ENCODE results near the gene THAP2.

THAP2 gene

DNA sequence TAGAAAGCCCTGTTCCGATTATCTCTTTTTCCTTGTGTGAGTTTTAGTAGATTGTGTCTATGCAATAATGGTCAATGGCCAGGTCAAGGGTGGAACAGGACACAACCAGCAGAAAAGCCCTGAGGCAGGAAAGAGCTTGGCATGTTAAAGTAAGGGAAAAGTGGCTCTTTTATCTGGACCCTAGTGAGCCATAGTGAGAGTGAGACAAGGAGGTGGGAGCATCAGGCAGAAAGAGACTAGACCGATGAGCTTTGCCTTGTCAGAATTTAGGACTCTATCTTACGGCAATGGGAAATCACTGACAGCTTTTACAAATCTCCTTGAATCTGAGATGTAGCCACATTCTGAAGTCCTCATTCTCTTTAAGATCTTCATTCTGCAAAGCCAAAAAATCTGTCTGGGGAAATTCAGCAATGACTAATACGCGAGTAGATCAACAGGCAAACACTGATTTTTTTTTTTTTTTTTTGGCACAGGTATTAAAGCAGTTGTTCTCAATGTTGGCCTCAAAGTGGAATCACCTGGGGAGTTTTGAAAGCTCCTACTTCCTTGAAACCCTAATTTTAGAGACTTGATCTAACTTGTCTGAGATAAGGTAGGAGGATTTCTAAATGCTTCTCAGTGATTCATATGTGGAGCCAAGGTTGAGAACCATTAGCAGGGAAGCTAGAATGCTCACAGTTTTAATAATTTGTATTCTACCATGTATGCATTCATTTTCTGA is 55.7 kb downstream of the THAP2 start:
- Histone ChIP-seq H3K56ac (ENCODE audit: low read length) (no peak overlapping the region), H3K18ac (ENCODE audit: low read length) (no peak overlapping the region), H2BK5ac (ENCODE audit: low read length) (no peak overlapping the region), H3K79me1 (ENCODE audit: low read length) (no peaks in the 10 kb centered on the region), H3K27me3 (ENCODE audit: insufficient read depth, low read length, poor library complexity) (no peaks in the 10 kb centered on the region), H3K23ac (ENCODE audit: low read length) (no peak overlapping the region), H3K4me1 (ENCODE audit: control insufficient read depth, low read depth, low read length) (no peaks in the 10 kb centered on the region), H4K5ac (ENCODE audit: low read length) (no peak overlapping the region), H2BK120ac (ENCODE audit: low read depth, low read length) (no peak overlapping the region), H3K4me2 (ENCODE audit: low read length) (no peak overlapping the region), H2AK5ac (ENCODE audit: low read length) (no peak overlapping the region), H4K8ac (ENCODE audit: low read depth, low read length) (no peak overlapping the region), H3K9ac (ENCODE audit: low read length) (no peak overlapping the region), H3K36me3 (ENCODE audit: control insufficient read depth, insufficient read depth, low read length) (no peaks in the 10 kb centered on the region), H3K4ac (ENCODE audit: low read depth, low read length) (no peak overlapping the region), H3K4me3 (ENCODE audit: low read length) (no peak overlapping the region), H3K27ac (ENCODE audit: low read depth, low read length) (no peak overlapping the region), H3K79me2 (ENCODE audit: control insufficient read depth, insufficient read depth, low read length) (no peaks in the 10 kb centered on the region), H2BK15ac (replicated peaks; ENCODE audit: low read depth) (no peak overlapping the region)
- no peak for DNase-seq
- WGBS (ENCODE audit: extremely low coverage, insufficient coverage, low lambda C conversion rate) = no CpG with 5 or more reads among the region's 5 CpGs

DNA sequence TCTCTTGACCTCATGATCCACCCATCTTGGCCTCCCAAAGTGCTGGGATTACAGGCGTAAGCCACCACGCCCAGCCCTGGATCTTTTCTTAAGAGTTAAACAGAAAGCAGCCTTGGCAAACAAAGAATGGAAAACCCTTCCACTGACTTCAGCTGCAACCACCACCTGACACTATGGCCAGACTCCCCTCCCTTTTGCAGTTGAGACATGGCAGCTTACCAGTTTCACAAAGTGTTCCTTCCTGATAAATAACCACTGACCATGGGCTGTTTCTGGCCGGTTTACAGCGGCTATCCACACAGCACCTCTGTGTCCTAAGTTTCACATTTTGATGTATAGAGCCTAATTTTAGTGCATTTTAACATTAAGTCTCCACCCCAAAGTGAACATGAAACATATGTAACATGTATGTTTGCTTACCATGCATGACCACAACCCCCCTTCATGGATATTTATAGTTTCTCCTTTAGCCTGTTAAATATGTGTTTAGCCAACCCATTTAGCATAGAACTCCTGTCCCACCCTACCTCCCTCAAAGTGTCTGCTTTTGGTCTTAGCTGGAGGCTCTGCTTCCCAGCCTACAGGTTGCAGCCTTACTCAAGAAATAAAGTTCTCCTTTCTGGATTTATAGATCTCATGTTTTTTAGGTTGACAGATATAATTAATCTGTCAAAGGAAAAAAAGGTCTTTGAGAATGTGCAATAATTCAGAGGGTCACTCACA is 57.8 kb downstream of the THAP2 start:
- Histone ChIP-seq H3K23ac (ENCODE audit: low read length) (no peak overlapping the region), H4K8ac (ENCODE audit: low read depth, low read length) (no peak overlapping the region), H2BK120ac (ENCODE audit: low read depth, low read length) (no peak overlapping the region), H3K4ac (ENCODE audit: low read depth, low read length) (no peak overlapping the region), H3K18ac (ENCODE audit: low read length) (no peak overlapping the region), H3K79me2 (ENCODE audit: control insufficient read depth, insufficient read depth, low read length) (no peaks in the 10 kb centered on the region), H2BK15ac (replicated peaks; ENCODE audit: low read depth) (no peak overlapping the region), H3K4me2 (ENCODE audit: low read length) (no peak overlapping the region), H3K56ac (ENCODE audit: low read length) (no peak overlapping the region), H3K79me1 (ENCODE audit: low read length) (no peaks in the 10 kb centered on the region), H3K27me3 (ENCODE audit: insufficient read depth, low read length, poor library complexity) (no peaks in the 10 kb centered on the region), H2AK5ac (ENCODE audit: low read length) (no peak overlapping the region), H4K5ac (ENCODE audit: low read length) (no peak overlapping the region), H3K4me3 (ENCODE audit: low read length) (no peak overlapping the region), H3K36me3 (ENCODE audit: control insufficient read depth, insufficient read depth, low read length) (no peaks in the 10 kb centered on the region), H2BK5ac (ENCODE audit: low read length) (no peak overlapping the region), H3K27ac (ENCODE audit: low read depth, low read length) (no peak overlapping the region), H3K9ac (ENCODE audit: low read length) (no peak overlapping the region), H3K4me1 (ENCODE audit: control insufficient read depth, low read depth, low read length) (no peaks in the 10 kb centered on the region)
- no CpG with 5 or more reads among the region's 4 CpGs for WGBS (ENCODE audit: extremely low coverage, insufficient coverage, low lambda C conversion rate)
- DNase-seq = no peak

DNA sequence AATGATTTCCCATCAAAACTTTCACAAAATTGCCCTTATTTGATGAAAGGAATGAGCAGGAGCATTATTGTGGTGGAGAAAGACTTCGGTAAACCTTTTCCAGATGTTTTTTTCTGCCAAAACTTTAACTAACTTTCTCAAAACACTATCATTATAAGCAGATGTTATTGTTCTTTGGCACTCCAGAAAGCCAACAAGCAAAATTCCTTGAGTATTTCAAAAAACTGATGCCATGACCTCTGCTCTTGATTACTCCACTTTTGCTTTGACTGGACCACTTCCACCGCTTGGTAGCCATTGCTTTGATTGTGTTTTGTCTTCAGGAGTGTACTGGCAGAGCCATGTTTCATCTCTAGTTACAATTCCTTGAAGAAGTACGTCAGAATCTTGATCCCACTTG is 60.9 kb downstream of the THAP2 start:
- Histone ChIP-seq H2AK5ac (ENCODE audit: low read length) (no peak overlapping the region), H4K8ac (ENCODE audit: low read depth, low read length) (no peak overlapping the region), H3K79me1 (ENCODE audit: low read length) (no peaks in the 10 kb centered on the region), H3K18ac (ENCODE audit: low read length) (no peak overlapping the region), H3K23ac (ENCODE audit: low read length) (no peak overlapping the region), H3K27ac (ENCODE audit: low read depth, low read length) (no peak overlapping the region), H3K4ac (ENCODE audit: low read depth, low read length) (no peak overlapping the region), H3K9ac (ENCODE audit: low read length) (no peak overlapping the region), H2BK5ac (ENCODE audit: low read length) (no peak overlapping the region), H4K5ac (ENCODE audit: low read length) (no peak overlapping the region), H3K27me3 (ENCODE audit: insufficient read depth, low read length, poor library complexity) (no peaks in the 10 kb centered on the region), H3K79me2 (ENCODE audit: control insufficient read depth, insufficient read depth, low read length) (no peaks in the 10 kb centered on the region), H3K56ac (ENCODE audit: low read length) (no peak overlapping the region), H2BK120ac (ENCODE audit: low read depth, low read length) (no peak overlapping the region), H3K4me3 (ENCODE audit: low read length) (no peak overlapping the region), H2BK15ac (replicated peaks; ENCODE audit: low read depth) (no peak overlapping the region), H3K4me2 (ENCODE audit: low read length) (no peak overlapping the region), H3K36me3 (ENCODE audit: control insufficient read depth, insufficient read depth, low read length) (no peaks in the 10 kb centered on the region), H3K4me1 (ENCODE audit: control insufficient read depth, low read depth, low read length) (no peaks in the 10 kb centered on the region)
- no peak for DNase-seq
- WGBS (ENCODE audit: extremely low coverage, insufficient coverage, low lambda C conversion rate) = no CpG with 5 or more reads among the region's 3 CpGs

DNA sequence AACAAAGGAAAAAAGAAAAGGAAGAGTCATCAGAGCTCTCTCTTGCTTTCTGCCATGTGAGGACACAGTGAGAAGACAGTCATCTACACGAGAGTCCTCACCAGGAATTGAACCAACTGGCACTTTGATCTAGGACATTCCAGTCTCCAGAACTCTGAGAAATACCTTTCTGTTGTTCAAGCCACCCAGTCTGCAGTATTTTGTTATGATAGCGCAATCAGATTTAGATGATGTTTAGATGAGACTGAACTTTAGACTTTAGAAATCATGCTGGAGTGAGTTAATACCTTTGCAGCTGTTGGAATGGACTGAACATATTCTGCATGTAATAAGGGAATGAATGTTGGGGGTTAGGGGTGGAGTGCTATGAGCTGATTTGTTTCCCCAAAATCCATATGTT is 62.4 kb downstream of the THAP2 start:
- Histone ChIP-seq H4K5ac (ENCODE audit: low read length) (no peak overlapping the region), H3K4me3 (ENCODE audit: low read length) (no peak overlapping the region), H3K23ac (ENCODE audit: low read length) (no peak overlapping the region), H3K27me3 (ENCODE audit: insufficient read depth, low read length, poor library complexity) (no peaks in the 10 kb centered on the region), H2BK15ac (replicated peaks; ENCODE audit: low read depth) (no peak overlapping the region), H4K8ac (ENCODE audit: low read depth, low read length) (no peak overlapping the region), H3K79me2 (ENCODE audit: control insufficient read depth, insufficient read depth, low read length) (no peaks in the 10 kb centered on the region), H3K18ac (ENCODE audit: low read length) (no peak overlapping the region), H2AK5ac (ENCODE audit: low read length) (no peak overlapping the region), H2BK5ac (ENCODE audit: low read length) (no peak overlapping the region), H3K36me3 (ENCODE audit: control insufficient read depth, insufficient read depth, low read length) (no peaks in the 10 kb centered on the region), H3K79me1 (ENCODE audit: low read length) (no peaks in the 10 kb centered on the region), H3K4ac (ENCODE audit: low read depth, low read length) (no peak overlapping the region), H3K4me2 (ENCODE audit: low read length) (no peak overlapping the region), H3K9ac (ENCODE audit: low read length) (no peak overlapping the region), H2BK120ac (ENCODE audit: low read depth, low read length) (no peak overlapping the region), H3K56ac (ENCODE audit: low read length) (no peak overlapping the region), H3K4me1 (ENCODE audit: control insufficient read depth, low read depth, low read length) (no peaks in the 10 kb centered on the region), H3K27ac (ENCODE audit: low read depth, low read length) (no peak overlapping the region)
- no peak for DNase-seq
- WGBS (ENCODE audit: extremely low coverage, insufficient coverage, low lambda C conversion rate) = no CpG with 5 or more reads among the region's 2 CpGs

DNA sequence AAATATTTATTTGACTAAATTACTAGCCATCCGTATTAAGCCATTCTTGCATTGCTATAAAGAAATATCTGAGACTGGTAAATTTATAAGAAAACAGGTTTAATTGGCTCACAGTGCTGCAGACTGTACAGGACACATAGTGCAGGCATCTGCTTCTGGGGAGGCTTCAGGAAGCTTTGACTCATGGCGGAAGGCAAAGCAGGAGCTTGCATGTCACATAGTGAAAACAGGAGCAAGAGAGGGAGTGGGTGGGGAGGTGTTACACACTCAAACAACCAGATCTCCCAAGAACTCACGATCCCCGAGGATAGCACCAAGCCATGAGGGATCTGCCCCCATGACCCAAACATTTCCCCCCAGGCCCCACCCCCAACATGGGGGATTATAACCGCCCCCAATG is 63.9 kb downstream of the THAP2 start:
- Histone ChIP-seq H3K56ac (ENCODE audit: low read length) (no peak overlapping the region), H3K79me1 (ENCODE audit: low read length) (no peaks in the 10 kb centered on the region), H3K23ac (ENCODE audit: low read length) (no peak overlapping the region), H2BK5ac (ENCODE audit: low read length) (no peak overlapping the region), H4K8ac (ENCODE audit: low read depth, low read length) (no peak overlapping the region), H3K36me3 (ENCODE audit: control insufficient read depth, insufficient read depth, low read length) (no peaks in the 10 kb centered on the region), H3K9ac (ENCODE audit: low read length) (no peak overlapping the region), H2BK120ac (ENCODE audit: low read depth, low read length) (no peak overlapping the region), H3K4me2 (ENCODE audit: low read length) (no peak overlapping the region), H3K4ac (ENCODE audit: low read depth, low read length) (no peak overlapping the region), H2BK15ac (replicated peaks; ENCODE audit: low read depth) (no peak overlapping the region), H3K4me1 (ENCODE audit: control insufficient read depth, low read depth, low read length) (no peaks in the 10 kb centered on the region), H4K5ac (ENCODE audit: low read length) (no peak overlapping the region), H3K27me3 (ENCODE audit: insufficient read depth, low read length, poor library complexity) (no peaks in the 10 kb centered on the region), H3K4me3 (ENCODE audit: low read length) (no peak overlapping the region), H3K79me2 (ENCODE audit: control insufficient read depth, insufficient read depth, low read length) (no peaks in the 10 kb centered on the region), H3K18ac (ENCODE audit: low read length) (no peak overlapping the region), H3K27ac (ENCODE audit: low read depth, low read length) (no peak overlapping the region), H2AK5ac (ENCODE audit: low read length) (no peak overlapping the region)
- DNase-seq = no peak
- WGBS (ENCODE audit: extremely low coverage, insufficient coverage, low lambda C conversion rate) = no CpG with 5 or more reads among the region's 5 CpGs
